Spleen (tissue), 11 donors: ENCODE data around the gene TRIM8. TPM values are rescaled to one million over a fixed set of nuclear protein-coding genes. Genes with fewer than 3 reads are reported as not detected.
A peak's percentile ranks its signal among the peaks of the same experiment; 100 is the strongest.

Experiments used
- DNase-seq: peaks from one replicate; pipeline ENCODE4 v3.0.0-alpha.2; 2020
- H3K27ac ChIP-seq, 8 donors: fragments of 200-600 bp; sonication (generic) in 7 of 8; 1 replicate in 4 of 8; 2 replicates in 4 of 8; pipeline versions ENCODE4 v1.5.0 to v1.8.0; 2016 to 2021; ENCODE audit warnings: inconsistent platforms in 4 of 8, mild to moderate bottlenecking in 4 of 8, moderate library complexity in 1 of 8
- H3K27me3 ChIP-seq, 7 donors: fragments of 200-600 bp; sonication (generic) in 6 of 7; replicated peaks in 1 of 7; 1 replicate in 4 of 7; 2 replicates in 3 of 7; pipeline versions ENCODE4 v1.5.0 to v1.8.0; 2016 to 2021; ENCODE audit warnings: inconsistent platforms in 3 of 7, mild to moderate bottlenecking in 1 of 7
- H3K36me3 ChIP-seq, 6 donors: fragments of 200-600 bp; sonication (generic) in 5 of 6; 1 replicate in 4 of 6; 2 replicates in 2 of 6; pipeline versions ENCODE4 v1.5.0 to v1.8.0; 2016 to 2021; ENCODE audit warnings: inconsistent platforms in 2 of 6
- H3K4me1 ChIP-seq, 6 donors: fragments of 200-600 bp; sonication (generic) in 5 of 6; 1 replicate in 3 of 6; 2 replicates in 3 of 6; pipeline versions ENCODE4 v1.5.0 to v1.8.0; 2016 to 2021; ENCODE audit warnings: inconsistent platforms in 3 of 6
- H3K4me3 ChIP-seq, 8 donors: fragments of 200-600 bp; sonication (generic) in 7 of 8; 1 replicate in 4 of 8; 2 replicates in 4 of 8; pipeline versions ENCODE4 v1.5.0 to v1.8.0; 2016 to 2021; ENCODE audit warnings: inconsistent platforms in 4 of 8, mild to moderate bottlenecking in 4 of 8, moderate library complexity in 2 of 8
- H3K9me3 ChIP-seq, 8 donors: fragments of 200-600 bp; sonication (generic) in 7 of 8; 1 replicate in 4 of 8; 2 replicates in 4 of 8; pipeline versions ENCODE4 v1.5.0 to v1.8.0; 2016 to 2021; ENCODE audit warnings: inconsistent platforms in 4 of 8
- CTCF ChIP-seq, 11 experiments: fragments of 200-600 bp in 7 of 11; fragments of 450-650 bp in 4 of 11; sonication (generic) in 4 of 11; IDR thresholded peaks in 8 of 11; conservative IDR thresholded peaks in 3 of 11; 1 replicate in 7 of 11; 2 replicates in 4 of 11; pipeline versions ENCODE4 v1.4.0 to v1.8.0; 2016 to 2021; ENCODE audit warnings: antibody characterized with exemption in 11 of 11, inconsistent platforms in 4 of 11, mild to moderate bottlenecking in 1 of 11
- POLR2A ChIP-seq, 3 donors: fragments of 450-650 bp; IDR thresholded peaks; one replicate each; pipeline ENCODE4 v1.5.1; 2017; ENCODE audit warnings: antibody characterized with exemption in 3 of 3, mild to moderate bottlenecking in 1 of 3
- POLR2AphosphoS5 ChIP-seq, 3 donors: sonication (generic); formaldehyde crosslinking; IDR thresholded peaks; one replicate each; pipeline ENCODE4 v1.5.1; 2017; ENCODE audit warnings: antibody characterized with exemption in 3 of 3
- WGBS, 5 donors: extraction: QIAGEN DNeasy Blood & Tissue Kit in 3 of 5; methylation state at CpG; one replicate each; pipeline versions ENCODE4 v1.1.5 to v1.1.7; 2013 to 2018; 5-methylcytosine and 5-hydroxymethylcytosine counted together
- intact Hi-C: fragments of 100-400 bp; cut with DNase I; formaldehyde crosslinking; loops from one replicate; pipeline ENCODE4 v1.15.0; 2023; ENCODE audit warnings: low total_unique reads
- polyA plus RNA-seq, 3 donors: library from polyadenylated mRNA; stranded (reverse); fragments of 200-250 nt; gene quantifications; one replicate each; pipeline ENCODE4 v1.2.1, GENCODE V29; 2013
- total RNA-seq, 7 donors: library from RNA; depleted of rRNA in 3 of 7; stranded (reverse); fragments of >200 nt in 3 of 7; fragmentation: NEBNext Ultra II Directional in 4 of 7; extraction: Animal tissue kit (Norgen Biotek cat#: 25700) in 4 of 7; gene quantifications; one replicate each; pipeline versions ENCODE4 v1.1.0 to v1.2.1, GENCODE V29; 2016 to 2021
- donor health status: healthy with polysubstance abuse.
- donor health status: DM: no; HTN: no; CAD: no; lungs with moderate emphysema.
- donor health status: DM: no; HTN: no; CAD: no.
- donor health status: Bipolar disorder and iron deficiency.
- donor health status: healthy.
- donor health status: DM: no; HTN: no; CAD: no.
- donor health status: DM: yes; HTN: yes; CAD: no.

The TRIM8 gene
- total and polyA plus RNA-seq, 10 donors = 23.5 to 116 (median 87.8) TPM

DNA sequence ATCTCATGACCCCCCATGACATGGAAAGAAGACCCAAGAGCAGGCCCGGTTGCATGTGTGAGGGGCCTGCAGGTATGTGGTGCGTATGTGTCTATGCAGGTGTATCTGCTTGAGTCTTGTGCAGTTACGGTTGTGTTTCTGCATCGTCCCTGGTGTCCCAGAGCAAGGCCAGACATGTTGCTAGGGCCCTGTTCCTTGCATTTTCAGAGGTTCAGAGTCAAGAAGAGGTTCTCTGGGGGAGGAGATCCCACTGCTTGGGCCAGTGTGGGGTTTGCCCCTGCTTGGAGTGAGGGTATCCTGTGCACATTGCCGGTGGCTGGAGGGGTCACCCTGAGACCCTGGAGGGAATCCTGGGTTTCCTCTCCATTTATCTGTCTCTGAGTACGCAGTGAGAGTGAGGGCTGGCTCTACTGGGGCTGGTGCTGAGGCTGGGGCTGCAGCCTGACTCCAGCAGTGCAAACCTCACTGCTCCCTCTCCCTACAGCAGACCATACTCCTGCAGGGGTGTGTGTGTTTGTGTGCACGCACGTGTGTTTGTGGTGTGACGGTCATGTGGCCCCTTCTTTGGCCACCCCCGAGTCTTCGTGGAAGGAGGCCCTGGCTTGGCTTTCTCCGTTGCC, 4.1 kb downstream of the TRIM8 start:
- no peak for DNase-seq
- Histone ChIP-seq H3K27me3 (no peaks in the 10 kb centered on the region), H3K36me3 (peaks cover 0 to 44% (median 4%) of the 10 kb centered on the region in 6 donors), H3K4me3 (peak overlapping the region in 7 of 8 donors; percentile 9 to 98 (median 88)), H3K9me3 (no peaks in the 10 kb centered on the region), H3K27ac (peak overlapping the region in 7 of 8 donors; percentile 58 to 100 (median 99)), H3K4me1 (peaks cover 66 to 89% (median 76%) of the 10 kb centered on the region in 6 donors)
- TF ChIP-seq POLR2A (IDR thresholded peaks at IDR 0.05) = no peak
- no peak for TF ChIP-seq POLR2AphosphoS5 (IDR thresholded peaks at IDR 0.05)
- TF ChIP-seq CTCF (IDR thresholded peaks at IDR 0.05 in 8 of 11, conservative IDR thresholded peaks at IDR 0.05 in 3 of 11) = no peak
- 41 to 66% (median 45%) methylated on average over 4 to 12 of the region's 12 CpGs for WGBS, 5 donors
- intact Hi-C loops = no loop called here

- H3K27ac ChIP-seq = peak overlapping the region; percentile 42 to 100 (median 98)
- intact Hi-C loops = no loop called here
- H3K9me3 ChIP-seq = no peaks in the 10 kb centered on the region
- H3K4me3 ChIP-seq = peak overlapping the region in 6 of 8 donors; percentile 17 to 98 (median 90)
- H3K27me3 ChIP-seq = no peaks in the 10 kb centered on the region
- WGBS, 5 donors = 23 to 30% (median 25%) methylated on average over 19 to 25 of the region's 25 CpGs
- H3K36me3 ChIP-seq = peaks cover 0 to 52% (median 7%) of the 10 kb centered on the region in 6 donors
- peaks cover 66 to 97% (median 82%) of the 10 kb centered on the region in 6 donors for H3K4me1 ChIP-seq
- peak; percentile 85 for DNase-seq
- peak; percentile 23 to 52 (median 36) for TF ChIP-seq POLR2AphosphoS5 (IDR thresholded peaks at IDR 0.05)
- TF ChIP-seq POLR2A (IDR thresholded peaks at IDR 0.05) = no peak
Observed at GRCh38 chr10:102648889-102649796, 4.9 kb downstream of the TRIM8 start.

GRCh38 chr10:102649797-102650654, 5.7 kb downstream of the TRIM8 start:
- Histone ChIP-seq H3K36me3 (peaks cover 0 to 60% (median 15%) of the 10 kb centered on the region in 6 donors), H3K4me1 (peaks cover 66 to 98% (median 90%) of the 10 kb centered on the region in 6 donors), H3K4me3 (peak overlapping the region in 6 of 8 donors; percentile 17 to 98 (median 86)), H3K27me3 (no peaks in the 10 kb centered on the region), H3K27ac (peak overlapping the region; percentile 42 to 100 (median 98)), H3K9me3 (no peaks in the 10 kb centered on the region)
- peak; percentile 74 for DNase-seq
- TF ChIP-seq CTCF (IDR thresholded peaks at IDR 0.05 in 8 of 11, conservative IDR thresholded peaks at IDR 0.05 in 3 of 11) (no peak), POLR2AphosphoS5 (IDR thresholded peaks at IDR 0.05) (peak in 1 of 3 donors; percentile 5), POLR2A (IDR thresholded peaks at IDR 0.05) (no peak)
- intact Hi-C loops = no loop called here
- WGBS, 5 donors = 61 to 68% (median 62%) methylated on average over 10 to 12 of the region's 12 CpGs
